ENCODE data around the gene EAF1. TPM values are rescaled to one million over a fixed set of nuclear protein-coding genes. Genes with fewer than 3 reads are reported as not detected.
"Not testable (repeated sequence)": the region's sequence is repeated elsewhere in the genome, so short reads cannot be mapped to it uniquely, and the experiment has no call there.

The EAF1 gene
- polyA plus RNA-seq, 2 donors, result 3.2 to 6.3 TPM

- H3K27ac ChIP-seq (ENCODE audit: low read depth in 2 of 2, low read length in 1 of 2), result no peak overlapping the region
- H3K36me3 ChIP-seq (ENCODE audit: control insufficient read depth in 2 of 2, insufficient read depth in 2 of 2, low read length in 1 of 2), result no peaks in the 10 kb centered on the region
- H3K27me3 ChIP-seq (ENCODE audit: control insufficient read depth in 1 of 2, insufficient read depth in 2 of 2, low read length in 2 of 2), result no peaks in the 10 kb centered on the region
- no peak overlapping the region for H3K4me3 ChIP-seq (ENCODE audit: low read depth in 1 of 2, low read length in 2 of 2)
- no peaks in the 10 kb centered on the region for H3K4me1 ChIP-seq (ENCODE audit: control insufficient read depth in 2 of 2, insufficient read depth in 2 of 2, low read length in 1 of 2)
- no peaks in the 10 kb centered on the region for H3K9me3 ChIP-seq (ENCODE audit: control insufficient read depth in 2 of 2, insufficient read depth in 1 of 2, low read depth in 1 of 2, low read length in 1 of 2)
- WGBS, 2 donors, result 86 to 92% methylated on average over 6 of the region's 6 CpGs
Observed at GRCh38 chr3:15470261-15470660, 42.9 kb downstream of the EAF1 start.

GRCh38 chr3:15470849-15471248 is 43.5 kb downstream of the EAF1 start:
- WGBS, 2 donors, result 91 to 94% methylated on average over 2 of the region's 2 CpGs
- no peaks in the 10 kb centered on the region for H3K27me3 ChIP-seq (ENCODE audit: control insufficient read depth in 1 of 2, insufficient read depth in 2 of 2, low read length in 2 of 2)
- H3K27ac ChIP-seq (ENCODE audit: low read depth in 2 of 2, low read length in 1 of 2), result no peak overlapping the region
- no peaks in the 10 kb centered on the region for H3K36me3 ChIP-seq (ENCODE audit: control insufficient read depth in 2 of 2, insufficient read depth in 2 of 2, low read length in 1 of 2)
- no peaks in the 10 kb centered on the region for H3K4me1 ChIP-seq (ENCODE audit: control insufficient read depth in 2 of 2, insufficient read depth in 2 of 2, low read length in 1 of 2)
- no peak overlapping the region for H3K4me3 ChIP-seq (ENCODE audit: low read depth in 1 of 2, low read length in 2 of 2)
- no peaks in the 10 kb centered on the region for H3K9me3 ChIP-seq (ENCODE audit: control insufficient read depth in 2 of 2, insufficient read depth in 1 of 2, low read depth in 1 of 2, low read length in 1 of 2)

GRCh38 chr3:15471861-15472260 is 44.5 kb downstream of the EAF1 start:
- WGBS, 2 donors, result 86% methylated on average over 3 of the region's 3 CpGs
- H3K27me3 ChIP-seq (ENCODE audit: control insufficient read depth in 1 of 2, insufficient read depth in 2 of 2, low read length in 2 of 2), result no peaks in the 10 kb centered on the region
- no peak overlapping the region for H3K4me3 ChIP-seq (ENCODE audit: low read depth in 1 of 2, low read length in 2 of 2)
- no peak overlapping the region for H3K27ac ChIP-seq (ENCODE audit: low read depth in 2 of 2, low read length in 1 of 2)
- no peaks in the 10 kb centered on the region for H3K4me1 ChIP-seq (ENCODE audit: control insufficient read depth in 2 of 2, insufficient read depth in 2 of 2, low read length in 1 of 2)
- H3K9me3 ChIP-seq (ENCODE audit: control insufficient read depth in 2 of 2, insufficient read depth in 1 of 2, low read depth in 1 of 2, low read length in 1 of 2), result no peaks in the 10 kb centered on the region
- no peaks in the 10 kb centered on the region for H3K36me3 ChIP-seq (ENCODE audit: control insufficient read depth in 2 of 2, insufficient read depth in 2 of 2, low read length in 1 of 2)

- Histone ChIP-seq H3K4me1 (ENCODE audit: control insufficient read depth in 2 of 2, insufficient read depth in 2 of 2, low read length in 1 of 2) (no peaks in the 10 kb centered on the region), H3K4me3 (ENCODE audit: low read depth in 1 of 2, low read length in 2 of 2) (no peak overlapping the region), H3K36me3 (ENCODE audit: control insufficient read depth in 2 of 2, insufficient read depth in 2 of 2, low read length in 1 of 2) (no peaks in the 10 kb centered on the region), H3K9me3 (ENCODE audit: control insufficient read depth in 2 of 2, insufficient read depth in 1 of 2, low read depth in 1 of 2, low read length in 1 of 2) (peaks cover 0 to 2% of the 10 kb centered on the region in 2 donors), H3K27me3 (ENCODE audit: control insufficient read depth in 1 of 2, insufficient read depth in 2 of 2, low read length in 2 of 2) (no peaks in the 10 kb centered on the region), H3K27ac (ENCODE audit: low read depth in 2 of 2, low read length in 1 of 2) (no peak overlapping the region)
- 47 to 59% methylated on average over 5 of the region's 5 CpGs for WGBS, 2 donors
Observed at GRCh38 chr3:15475161-15475560, 47.8 kb downstream of the EAF1 start.

- Histone ChIP-seq H3K9me3 (ENCODE audit: control insufficient read depth in 2 of 2, insufficient read depth in 1 of 2, low read depth in 1 of 2, low read length in 1 of 2) (peaks cover 0 to 2% of the 10 kb centered on the region in 2 donors), H3K4me3 (ENCODE audit: low read depth in 1 of 2, low read length in 2 of 2) (no peak overlapping the region)
- WGBS, 2 donors, result 85 to 86% methylated on average over 3 of the region's 3 CpGs
Observed at GRCh38 chr3:15476378-15476777, 49.0 kb downstream of the EAF1 start.

GRCh38 chr3:15477951-15478639 is 50.7 kb downstream of the EAF1 start:
- WGBS, 2 donors, result 72% methylated on average over 6 of the region's 6 CpGs
- Histone ChIP-seq H3K27me3 (ENCODE audit: control insufficient read depth in 1 of 2, insufficient read depth in 2 of 2, low read length in 2 of 2) (no peaks in the 10 kb centered on the region), H3K9me3 (ENCODE audit: control insufficient read depth in 2 of 2, insufficient read depth in 1 of 2, low read depth in 1 of 2, low read length in 1 of 2) (peaks cover 0 to 2% of the 10 kb centered on the region in 2 donors), H3K4me1 (ENCODE audit: control insufficient read depth in 2 of 2, insufficient read depth in 2 of 2, low read length in 1 of 2) (no peaks in the 10 kb centered on the region), H3K36me3 (ENCODE audit: control insufficient read depth in 2 of 2, insufficient read depth in 2 of 2, low read length in 1 of 2) (no peaks in the 10 kb centered on the region), H3K27ac (ENCODE audit: low read depth in 2 of 2, low read length in 1 of 2) (no peak overlapping the region), H3K4me3 (ENCODE audit: low read depth in 1 of 2, low read length in 2 of 2) (no peak overlapping the region)

More at GRCh38 chr3:15476378-15476777, 49.0 kb downstream of the EAF1 start:
- Histone ChIP-seq H3K27me3 (ENCODE audit: control insufficient read depth in 1 of 2, insufficient read depth in 2 of 2, low read length in 2 of 2) (no peaks in the 10 kb centered on the region), H3K4me1 (ENCODE audit: control insufficient read depth in 2 of 2, insufficient read depth in 2 of 2, low read length in 1 of 2) (no peaks in the 10 kb centered on the region), H3K36me3 (ENCODE audit: control insufficient read depth in 2 of 2, insufficient read depth in 2 of 2, low read length in 1 of 2) (no peaks in the 10 kb centered on the region), H3K27ac (ENCODE audit: low read depth in 2 of 2, low read length in 1 of 2) (no peak overlapping the region)

DNA sequence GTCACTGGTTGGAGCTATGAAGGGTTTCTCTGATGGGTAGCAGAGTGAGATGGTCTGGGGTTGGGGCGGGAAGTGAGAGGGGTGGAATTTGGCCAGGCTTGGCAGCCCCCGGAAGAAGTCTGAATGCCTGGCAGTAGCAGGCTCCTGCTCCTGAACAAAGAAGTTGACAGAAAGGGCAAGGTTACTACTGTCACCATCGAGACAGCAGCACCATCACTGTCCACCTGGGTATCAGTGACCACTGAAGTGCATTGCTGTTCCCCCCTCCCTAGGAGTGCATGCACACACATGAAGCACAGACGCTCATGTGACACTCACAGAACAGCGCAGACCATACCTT is 51.2 kb downstream of the EAF1 start:
- WGBS, 2 donors, result 77 to 88% methylated on average over 5 of the region's 5 CpGs
- Histone ChIP-seq H3K27ac (ENCODE audit: low read depth in 2 of 2, low read length in 1 of 2) (no peak overlapping the region), H3K9me3 (ENCODE audit: control insufficient read depth in 2 of 2, insufficient read depth in 1 of 2, low read depth in 1 of 2, low read length in 1 of 2) (peaks cover 0 to 2% of the 10 kb centered on the region in 2 donors), H3K36me3 (ENCODE audit: control insufficient read depth in 2 of 2, insufficient read depth in 2 of 2, low read length in 1 of 2) (no peaks in the 10 kb centered on the region), H3K4me3 (ENCODE audit: low read depth in 1 of 2, low read length in 2 of 2) (no peak overlapping the region), H3K27me3 (ENCODE audit: control insufficient read depth in 1 of 2, insufficient read depth in 2 of 2, low read length in 2 of 2) (no peaks in the 10 kb centered on the region), H3K4me1 (ENCODE audit: control insufficient read depth in 2 of 2, insufficient read depth in 2 of 2, low read length in 1 of 2) (no peaks in the 10 kb centered on the region)

DNA sequence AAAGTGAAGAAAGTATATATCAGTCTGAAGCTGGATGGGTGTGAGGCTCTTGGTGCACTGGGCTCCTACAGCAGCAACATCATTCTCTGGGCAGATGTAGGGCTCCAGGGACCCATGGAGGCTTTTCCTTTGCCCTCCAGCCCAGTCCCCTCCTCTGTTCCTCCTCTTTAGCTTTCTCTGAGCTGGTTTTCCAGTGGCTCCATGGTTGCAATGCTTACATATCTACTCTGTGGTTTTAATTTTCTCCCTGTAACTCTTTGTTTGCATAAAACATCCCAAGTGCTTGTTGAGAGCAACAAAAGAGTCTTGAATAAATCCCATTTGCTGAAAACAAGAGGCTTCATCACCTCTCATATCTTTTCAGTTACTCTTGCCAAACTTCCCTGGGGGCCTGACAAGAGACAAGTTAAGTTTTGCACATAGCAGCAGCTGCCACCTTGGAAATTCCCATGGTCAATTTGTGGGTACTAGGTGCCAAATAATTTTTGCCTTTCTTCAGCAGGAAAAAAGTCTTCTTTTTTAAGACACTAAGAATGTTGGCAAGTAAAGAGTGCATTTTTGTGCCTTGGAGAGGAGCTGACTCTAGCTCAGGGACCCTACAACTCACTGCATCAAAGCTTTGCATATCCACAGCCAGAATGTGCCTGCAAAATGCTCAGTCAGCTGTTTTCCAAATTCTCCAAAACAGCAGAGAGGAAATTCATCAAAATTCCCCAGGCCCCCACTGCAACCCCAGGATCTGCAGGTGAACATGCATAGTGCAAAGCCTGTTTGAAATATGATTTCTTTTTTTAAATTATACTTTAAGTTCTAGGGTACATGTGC is 52.2 kb downstream of the EAF1 start:
- no peaks in the 10 kb centered on the region for H3K27me3 ChIP-seq (ENCODE audit: control insufficient read depth in 1 of 2, insufficient read depth in 2 of 2, low read length in 2 of 2)
- no peak overlapping the region for H3K27ac ChIP-seq (ENCODE audit: low read depth in 2 of 2, low read length in 1 of 2)
- peaks cover 0 to 2% of the 10 kb centered on the region in 2 donors for H3K9me3 ChIP-seq (ENCODE audit: control insufficient read depth in 2 of 2, insufficient read depth in 1 of 2, low read depth in 1 of 2, low read length in 1 of 2)
- H3K4me1 ChIP-seq (ENCODE audit: control insufficient read depth in 2 of 2, insufficient read depth in 2 of 2, low read length in 1 of 2), result no peaks in the 10 kb centered on the region
- no peak overlapping the region for H3K4me3 ChIP-seq (ENCODE audit: low read depth in 1 of 2, low read length in 2 of 2)
- H3K36me3 ChIP-seq (ENCODE audit: control insufficient read depth in 2 of 2, insufficient read depth in 2 of 2, low read length in 1 of 2), result no peaks in the 10 kb centered on the region

GRCh38 chr3:15484551-15484950 is 57.2 kb downstream of the EAF1 start:
- H3K9me3 ChIP-seq (ENCODE audit: control insufficient read depth in 2 of 2, insufficient read depth in 1 of 2, low read depth in 1 of 2, low read length in 1 of 2); H3K4me1 ChIP-seq (ENCODE audit: control insufficient read depth in 2 of 2, insufficient read depth in 2 of 2, low read length in 1 of 2); H3K27ac ChIP-seq (ENCODE audit: low read depth in 2 of 2, low read length in 1 of 2); H3K4me3 ChIP-seq (ENCODE audit: low read depth in 1 of 2, low read length in 2 of 2); H3K27me3 ChIP-seq (ENCODE audit: control insufficient read depth in 1 of 2, insufficient read depth in 2 of 2, low read length in 2 of 2); H3K36me3 ChIP-seq (ENCODE audit: control insufficient read depth in 2 of 2, insufficient read depth in 2 of 2, low read length in 1 of 2): not testable (repeated sequence)
- 92 to 94% methylated on average over 6 of the region's 6 CpGs for WGBS, 2 donors

DNA sequence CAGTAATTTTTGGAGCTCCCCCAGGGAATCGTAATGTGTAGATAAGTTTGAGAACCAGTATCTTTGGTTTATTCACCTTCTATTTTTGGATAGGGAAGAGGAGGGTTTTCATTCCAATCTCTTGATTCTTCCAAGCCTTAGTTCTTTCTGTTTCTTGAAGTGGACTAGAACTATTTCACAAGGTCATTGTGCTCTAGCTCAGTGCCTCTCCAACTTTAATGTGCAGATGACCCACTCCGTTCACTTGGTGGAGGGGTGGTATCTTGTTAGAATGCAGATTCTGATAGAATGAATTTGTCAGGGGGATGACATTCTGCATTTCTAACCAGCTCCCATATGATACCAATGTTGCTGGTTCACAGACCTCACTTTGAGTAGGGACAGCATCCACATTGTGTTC is 58.6 kb downstream of the EAF1 start:
- Histone ChIP-seq H3K36me3 (ENCODE audit: control insufficient read depth in 2 of 2, insufficient read depth in 2 of 2, low read length in 1 of 2) (peaks cover 0 to 3% of the 10 kb centered on the region in 2 donors), H3K9me3 (ENCODE audit: control insufficient read depth in 2 of 2, insufficient read depth in 1 of 2, low read depth in 1 of 2, low read length in 1 of 2) (no peaks in the 10 kb centered on the region), H3K4me3 (ENCODE audit: low read depth in 1 of 2, low read length in 2 of 2) (no peak overlapping the region), H3K27me3 (ENCODE audit: control insufficient read depth in 1 of 2, insufficient read depth in 2 of 2, low read length in 2 of 2) (no peaks in the 10 kb centered on the region), H3K4me1 (ENCODE audit: control insufficient read depth in 2 of 2, insufficient read depth in 2 of 2, low read length in 1 of 2) (no peaks in the 10 kb centered on the region), H3K27ac (ENCODE audit: low read depth in 2 of 2, low read length in 1 of 2) (no peak overlapping the region)
- WGBS, 2 donors, result 92 to 96% methylated on average over 2 of the region's 2 CpGs

All from esophagus (tissue), 2 donors.